Activated naive CD8-positive, alpha-beta T cell treated with anti-CD3 and anti-CD28 coated beads, Interleukin-2, amount 50 U/mL, for 24 hours (primary cell): ENCODE measurements around the gene WDR7.

Source experiments
- ATAC-seq: fragments of 150-1000 bp; cut with Tn5 transposase; one replicate; pipeline ENCODE4 v1.10.0; 2021
- DNase-seq: peaks from one replicate; pipeline ENCODE4 v3.0.0; 2021
- H3K27ac Mint-ChIP-seq: one replicate; pipeline ENCODE4 v1.8.0; 2021; ENCODE audit warnings: mild to moderate bottlenecking, mixed read lengths
- H3K27me3 Mint-ChIP-seq: one replicate; pipeline ENCODE4 v1.8.0; 2021; ENCODE audit warnings: mixed read lengths
- H3K36me3 Mint-ChIP-seq: one replicate; pipeline ENCODE4 v1.8.0; 2021; ENCODE audit warnings: low read depth, mixed read lengths
- H3K4me1 Mint-ChIP-seq: one replicate; pipeline ENCODE4 v1.8.0; 2021; ENCODE audit warnings: mixed read lengths
- H3K4me3 Mint-ChIP-seq: one replicate; pipeline ENCODE4 v1.8.0; 2021; ENCODE audit warnings: mild to moderate bottlenecking, moderate library complexity, mixed read lengths
- H3K9me3 Mint-ChIP-seq: one replicate; pipeline ENCODE4 v1.8.0; 2021; ENCODE audit warnings: mixed read lengths

The WDR7 gene

GRCh38 chr18:57026316-57026715, 375.2 kb downstream of the WDR7 start:
- Mint-ChIP-seq H3K27me3 (no peaks in the 10 kb centered on the region), H3K4me3 (no peak overlapping the region), H3K4me1 (peaks cover 5% of the 10 kb centered on the region), H3K36me3 (peaks cover 23% of the 10 kb centered on the region), H3K27ac (no peak overlapping the region), H3K9me3 (no peaks in the 10 kb centered on the region)
- DNase-seq (no peak), ATAC-seq (no peak)

- H3K27me3 Mint-ChIP-seq: no peaks in the 10 kb centered on the region
- ATAC-seq (no peak), DNase-seq (no peak)
- H3K36me3 Mint-ChIP-seq: peaks cover 22% of the 10 kb centered on the region
- H3K4me3 Mint-ChIP-seq: no peak overlapping the region
- H3K27ac Mint-ChIP-seq: no peak overlapping the region
- no peaks in the 10 kb centered on the region for H3K9me3 Mint-ChIP-seq
- peaks cover 5% of the 10 kb centered on the region for H3K4me1 Mint-ChIP-seq
Measured at GRCh38 chr18:57027190-57027708, 376.1 kb downstream of the WDR7 start.

- H3K9me3 Mint-ChIP-seq: no peaks in the 10 kb centered on the region
- H3K36me3 Mint-ChIP-seq: peaks cover 22% of the 10 kb centered on the region
- H3K4me1 Mint-ChIP-seq: peaks cover 5% of the 10 kb centered on the region
- no peak overlapping the region for H3K4me3 Mint-ChIP-seq
- ATAC-seq (no peak), DNase-seq (no peak)
- no peak overlapping the region for H3K27ac Mint-ChIP-seq
- H3K27me3 Mint-ChIP-seq: no peaks in the 10 kb centered on the region
Measured at GRCh38 chr18:57029761-57030160, 378.6 kb downstream of the WDR7 start.

- ATAC-seq (no peak), DNase-seq (no peak)
- Mint-ChIP-seq H3K27ac (no peak overlapping the region), H3K9me3 (no peaks in the 10 kb centered on the region), H3K27me3 (no peaks in the 10 kb centered on the region), H3K4me1 (peaks cover 5% of the 10 kb centered on the region), H3K36me3 (peaks cover 22% of the 10 kb centered on the region), H3K4me3 (no peak overlapping the region)
Measured at GRCh38 chr18:57030417-57030816, 379.3 kb downstream of the WDR7 start.

DNA sequence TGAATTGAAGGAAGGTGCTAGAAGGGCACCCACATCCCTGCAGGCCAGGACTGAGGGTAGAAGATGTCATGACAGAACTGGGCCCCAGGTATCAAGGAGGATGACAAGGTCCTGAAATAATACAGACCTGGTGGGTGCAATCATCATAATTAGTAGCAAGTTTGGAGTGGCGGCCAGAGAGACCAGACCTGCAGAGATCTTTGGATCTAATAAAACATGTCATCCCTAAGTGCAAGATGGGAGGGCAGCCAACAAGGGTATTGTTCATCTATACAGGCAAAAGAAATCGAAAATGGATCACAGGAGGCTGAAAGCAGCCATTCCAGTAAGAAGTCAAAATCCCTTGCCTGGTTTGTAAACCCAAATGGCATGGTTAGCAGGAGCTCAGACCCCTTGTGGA, 384.4 kb downstream of the WDR7 start:
- no peak for ATAC-seq
- peaks cover 5% of the 10 kb centered on the region for H3K27me3 Mint-ChIP-seq
- H3K4me3 Mint-ChIP-seq: no peak overlapping the region
- DNase-seq: no peak
- no peaks in the 10 kb centered on the region for H3K4me1 Mint-ChIP-seq
- H3K27ac Mint-ChIP-seq: no peak overlapping the region
- H3K36me3 Mint-ChIP-seq: peaks cover 6% of the 10 kb centered on the region
- H3K9me3 Mint-ChIP-seq: no peaks in the 10 kb centered on the region

GRCh38 chr18:57038395-57038794, 387.2 kb downstream of the WDR7 start:
- ATAC-seq (no peak), DNase-seq (no peak)
- Mint-ChIP-seq H3K4me3 (no peak overlapping the region), H3K4me1 (no peaks in the 10 kb centered on the region), H3K27ac (no peak overlapping the region), H3K36me3 (no peaks in the 10 kb centered on the region), H3K9me3 (no peaks in the 10 kb centered on the region), H3K27me3 (peaks cover 5% of the 10 kb centered on the region)

DNA sequence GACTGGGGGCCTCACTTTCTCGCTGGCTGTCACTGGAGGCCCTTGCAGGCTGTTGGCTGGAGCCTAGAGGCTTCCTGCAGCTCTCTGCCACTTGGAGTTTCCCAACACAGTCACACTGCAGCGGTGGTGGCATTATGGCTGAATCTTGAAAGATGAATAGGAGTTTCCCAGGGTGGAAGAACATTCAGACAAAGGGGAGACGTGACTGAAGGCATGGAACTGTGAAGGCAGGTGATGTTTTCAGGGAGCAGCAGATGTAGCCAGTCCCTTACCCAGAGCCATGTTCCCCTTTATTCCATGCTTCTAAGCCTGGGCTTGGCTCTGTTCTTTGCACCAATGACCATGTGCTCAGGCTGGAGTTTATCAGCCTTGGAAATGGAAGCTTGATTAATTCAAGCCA, 389.0 kb downstream of the WDR7 start:
- no peak for DNase-seq
- Mint-ChIP-seq H3K9me3 (no peaks in the 10 kb centered on the region), H3K27me3 (peaks cover 6% of the 10 kb centered on the region), H3K4me3 (no peak overlapping the region), H3K27ac (no peak overlapping the region), H3K4me1 (no peaks in the 10 kb centered on the region), H3K36me3 (no peaks in the 10 kb centered on the region)
- no peak for ATAC-seq

DNA sequence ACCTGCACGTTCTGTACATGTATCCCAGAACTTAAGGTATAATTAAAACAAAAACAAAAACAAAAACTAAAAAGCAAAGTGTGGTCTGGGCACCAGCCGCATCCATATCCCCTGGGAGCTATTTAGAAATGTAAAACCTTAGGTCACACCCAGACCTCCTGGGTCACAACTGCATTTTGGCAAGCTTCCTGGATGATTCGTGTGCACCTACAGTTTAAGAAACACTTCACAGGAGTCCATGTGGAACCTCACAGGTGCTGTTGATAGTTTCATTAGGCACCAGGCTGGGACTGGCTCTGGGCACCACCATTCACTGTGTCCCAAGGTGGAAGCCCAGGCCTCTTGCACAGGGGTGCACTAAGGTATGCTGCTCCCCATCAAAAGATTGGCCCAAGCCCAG, 392.1 kb downstream of the WDR7 start:
- Mint-ChIP-seq H3K36me3 (no peaks in the 10 kb centered on the region), H3K27ac (no peak overlapping the region), H3K27me3 (peaks cover 6% of the 10 kb centered on the region), H3K4me1 (no peaks in the 10 kb centered on the region), H3K4me3 (no peak overlapping the region), H3K9me3 (no peaks in the 10 kb centered on the region)
- ATAC-seq (no peak), DNase-seq (no peak)

- ATAC-seq (no peak), DNase-seq (no peak)
- no peak overlapping the region for H3K4me3 Mint-ChIP-seq
- H3K9me3 Mint-ChIP-seq: no peaks in the 10 kb centered on the region
- peaks cover 1% of the 10 kb centered on the region for H3K4me1 Mint-ChIP-seq
- H3K27me3 Mint-ChIP-seq: peaks cover 7% of the 10 kb centered on the region
- H3K27ac Mint-ChIP-seq: no peak overlapping the region
- no peaks in the 10 kb centered on the region for H3K36me3 Mint-ChIP-seq
Measured at GRCh38 chr18:57048351-57048750, 397.2 kb downstream of the WDR7 start.

GRCh38 chr18:57048859-57049258, 397.7 kb downstream of the WDR7 start:
- Mint-ChIP-seq H3K27me3 (peaks cover 7% of the 10 kb centered on the region), H3K9me3 (no peaks in the 10 kb centered on the region), H3K36me3 (no peaks in the 10 kb centered on the region), H3K4me1 (peaks cover 1% of the 10 kb centered on the region), H3K4me3 (no peak overlapping the region), H3K27ac (no peak overlapping the region)
- DNase-seq: no peak
- no peak for ATAC-seq

DNA sequence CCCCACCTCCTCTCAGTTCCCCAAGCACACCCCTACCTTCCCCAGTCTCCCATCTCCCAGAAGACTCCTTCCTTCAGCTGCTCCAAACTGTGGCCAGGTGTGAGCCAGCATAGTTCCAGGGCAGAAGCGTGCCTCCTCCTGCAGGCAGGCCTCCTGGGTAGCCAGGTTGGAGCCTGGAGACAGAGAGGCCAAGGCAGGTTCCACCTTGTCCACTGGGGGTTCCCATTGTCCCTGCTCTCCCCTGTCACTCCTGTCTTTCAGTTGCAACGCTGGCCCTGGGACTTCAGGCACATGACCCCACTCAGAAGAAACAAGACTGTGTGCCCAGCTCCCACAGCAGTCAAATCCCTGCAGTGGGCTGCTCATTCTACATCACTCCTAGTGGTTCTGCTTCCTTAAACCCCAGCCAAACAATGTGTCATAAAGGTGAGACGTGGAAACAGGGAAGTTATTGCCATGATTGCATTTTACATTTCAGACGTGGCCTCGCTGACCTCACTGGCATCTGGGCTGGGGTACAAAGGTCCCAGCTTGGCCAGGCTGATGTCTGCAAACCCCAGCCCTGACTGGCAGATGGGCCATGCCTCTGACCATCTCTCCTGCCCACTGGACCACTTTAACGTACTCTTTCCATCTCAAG, 399.3 kb downstream of the WDR7 start:
- no peak for ATAC-seq
- no peak overlapping the region for H3K4me3 Mint-ChIP-seq
- no peaks in the 10 kb centered on the region for H3K36me3 Mint-ChIP-seq
- H3K4me1 Mint-ChIP-seq: peaks cover 1% of the 10 kb centered on the region
- no peak for DNase-seq
- peaks cover 11% of the 10 kb centered on the region for H3K9me3 Mint-ChIP-seq
- no peak overlapping the region for H3K27ac Mint-ChIP-seq
- H3K27me3 Mint-ChIP-seq: peaks cover 14% of the 10 kb centered on the region

GRCh38 chr18:57051021-57051656, 400.0 kb downstream of the WDR7 start:
- H3K36me3 Mint-ChIP-seq: no peaks in the 10 kb centered on the region
- H3K4me3 Mint-ChIP-seq: no peak overlapping the region
- DNase-seq: no peak

GRCh38 chr18:57051657-57052044, 400.5 kb downstream of the WDR7 start:
- ATAC-seq (no peak), DNase-seq (no peak)
- no peaks in the 10 kb centered on the region for H3K36me3 Mint-ChIP-seq
- H3K27ac Mint-ChIP-seq: no peak overlapping the region
- H3K9me3 Mint-ChIP-seq: peaks cover 11% of the 10 kb centered on the region
- H3K4me3 Mint-ChIP-seq: no peak overlapping the region
- H3K27me3 Mint-ChIP-seq: peaks cover 17% of the 10 kb centered on the region
- peaks cover 1% of the 10 kb centered on the region for H3K4me1 Mint-ChIP-seq

More at GRCh38 chr18:57051021-57051656, 400.0 kb downstream of the WDR7 start:
- no peak overlapping the region for H3K27ac Mint-ChIP-seq
- no peak for ATAC-seq
- H3K27me3 Mint-ChIP-seq: peaks cover 17% of the 10 kb centered on the region
- H3K9me3 Mint-ChIP-seq: peaks cover 11% of the 10 kb centered on the region
- peaks cover 1% of the 10 kb centered on the region for H3K4me1 Mint-ChIP-seq

GRCh38 chr18:57052173-57052572, 401.0 kb downstream of the WDR7 start:
- DNase-seq (no peak), ATAC-seq (no peak)
- Mint-ChIP-seq H3K4me3 (no peak overlapping the region), H3K9me3 (peaks cover 14% of the 10 kb centered on the region), H3K4me1 (peaks cover 1% of the 10 kb centered on the region), H3K27ac (no peak overlapping the region), H3K27me3 (peaks cover 21% of the 10 kb centered on the region), H3K36me3 (no peaks in the 10 kb centered on the region)

- Mint-ChIP-seq H3K36me3 (no peaks in the 10 kb centered on the region), H3K4me3 (no peak overlapping the region), H3K4me1 (peaks cover 3% of the 10 kb centered on the region), H3K27ac (no peak overlapping the region), H3K27me3 (peaks cover 23% of the 10 kb centered on the region), H3K9me3 (peaks cover 14% of the 10 kb centered on the region)
- DNase-seq (no peak), ATAC-seq (no peak)
Measured at GRCh38 chr18:57052759-57053158, 401.6 kb downstream of the WDR7 start.
